GM18868 (cell line): Measurements from ENCODE around the gene POU2AF2.

ENCODE experiments used
- ATAC-seq: cut with Tn5 transposase; IDR thresholded peaks from one replicate; pipeline ENCODE4 v1.9.1; 2021; ENCODE audit warnings: mild to moderate bottlenecking, moderate library complexity; ENCODE audit not compliant: unreplicated experiment

The POU2AF2 gene

DNA sequence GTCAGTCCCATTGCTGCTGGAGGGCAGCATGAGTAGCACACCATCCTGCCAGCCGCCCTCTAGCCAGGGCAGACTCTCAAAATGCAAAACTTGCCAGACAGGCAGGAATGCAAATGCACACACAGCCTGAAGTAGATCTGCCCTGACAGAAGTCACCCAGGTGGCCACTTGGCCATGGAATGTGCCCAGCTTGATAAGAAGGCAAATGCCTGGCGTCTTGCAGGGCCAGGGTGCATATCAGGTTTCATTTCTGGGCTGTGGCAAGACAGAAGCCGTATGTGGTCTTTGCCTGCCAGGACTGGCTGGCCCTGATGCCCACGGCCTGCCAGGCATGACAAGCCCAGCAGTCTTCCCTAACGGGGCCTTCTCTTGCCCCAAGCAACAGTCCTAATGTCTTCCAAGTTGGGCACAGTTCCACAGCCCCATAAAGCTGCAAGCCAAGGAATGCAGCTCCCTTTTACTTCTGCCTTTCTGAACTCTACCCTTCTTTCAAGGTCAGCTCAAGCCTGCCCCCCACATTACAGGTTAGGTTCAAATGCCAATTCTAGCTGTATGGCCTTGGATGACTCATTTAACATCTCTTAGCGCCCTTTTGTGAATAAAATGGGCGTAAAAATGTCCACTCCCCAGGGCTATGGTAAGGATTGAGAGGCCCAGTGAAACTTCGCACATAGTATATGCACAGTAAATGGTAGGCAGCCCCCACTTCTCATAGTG is 82.5 kb downstream of the POU2AF2 start:
- no peak for ATAC-seq

DNA sequence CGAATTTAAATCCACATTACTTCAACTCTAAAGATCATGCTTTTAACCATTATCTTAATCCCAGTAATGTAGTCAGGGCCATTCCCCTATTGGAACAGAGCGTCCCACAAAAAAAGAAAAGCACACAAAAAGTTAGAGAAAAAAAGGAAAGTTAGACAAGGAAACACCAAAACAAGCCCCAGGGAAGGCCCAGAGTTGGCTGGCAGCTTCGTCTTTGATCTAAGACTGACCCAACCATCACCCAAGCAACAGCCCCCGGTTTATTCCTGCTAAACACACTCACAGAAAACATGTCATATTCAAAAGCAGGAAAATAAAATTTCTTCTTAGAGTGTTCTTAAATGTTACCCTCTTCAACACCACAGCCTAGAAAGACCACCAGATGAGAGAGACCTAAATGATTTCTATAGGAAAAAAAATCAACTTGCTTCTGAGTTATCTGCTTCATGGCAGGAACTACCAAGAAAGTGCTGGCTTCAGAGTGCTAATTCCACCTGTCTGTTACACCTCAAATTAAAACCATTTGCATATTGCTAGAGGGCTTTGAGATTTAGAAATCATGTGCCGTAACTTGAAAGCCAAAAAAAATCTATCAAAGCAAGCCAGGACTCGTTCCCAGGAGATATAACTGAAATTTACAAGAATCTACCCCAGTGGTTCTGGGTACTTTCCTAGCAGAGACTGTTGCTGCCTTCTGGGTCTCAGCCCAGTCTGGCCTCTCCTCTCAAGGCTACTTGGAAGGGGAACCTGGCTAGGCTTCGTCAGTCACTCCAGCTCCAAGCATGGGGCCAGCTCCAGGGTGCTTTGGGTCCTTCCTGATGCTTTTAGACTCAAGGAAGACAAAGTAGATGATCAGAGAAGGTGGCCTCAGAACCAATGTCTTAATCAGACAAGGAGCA is 84.0 kb downstream of the POU2AF2 start:
- peak; percentile 51 for ATAC-seq

DNA sequence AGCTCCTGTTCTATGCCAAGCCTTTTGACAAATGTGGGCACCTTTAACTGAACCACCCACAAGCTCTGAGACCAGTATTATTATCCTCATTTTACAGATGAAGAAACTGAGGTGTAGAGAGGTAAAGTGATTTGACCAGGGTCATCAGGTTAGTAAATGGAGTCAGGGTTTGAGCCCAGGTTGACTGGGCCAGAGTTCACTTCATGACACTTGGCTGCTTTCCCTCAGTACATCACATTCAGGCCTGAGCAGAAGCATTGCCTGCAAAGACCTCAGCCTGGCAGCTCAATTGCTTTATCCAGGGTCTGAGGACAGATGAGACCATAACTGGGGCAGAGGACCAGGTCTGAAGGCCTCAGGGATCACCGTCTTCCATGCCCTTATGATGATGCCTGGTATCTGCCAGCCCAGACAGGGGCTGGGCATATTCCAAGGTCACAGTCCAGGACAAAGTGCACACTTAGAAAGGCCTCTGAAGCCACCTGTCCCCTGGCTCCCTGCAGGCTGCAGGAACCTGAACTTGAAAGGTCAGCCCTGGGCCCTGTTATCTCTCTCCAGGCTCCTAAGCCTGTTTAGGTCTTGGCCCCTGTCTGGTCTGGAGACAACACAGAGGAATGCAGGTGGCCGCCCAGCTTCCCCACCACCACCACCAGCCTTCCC is 84.8 kb downstream of the POU2AF2 start:
- ATAC-seq, result no peak

DNA sequence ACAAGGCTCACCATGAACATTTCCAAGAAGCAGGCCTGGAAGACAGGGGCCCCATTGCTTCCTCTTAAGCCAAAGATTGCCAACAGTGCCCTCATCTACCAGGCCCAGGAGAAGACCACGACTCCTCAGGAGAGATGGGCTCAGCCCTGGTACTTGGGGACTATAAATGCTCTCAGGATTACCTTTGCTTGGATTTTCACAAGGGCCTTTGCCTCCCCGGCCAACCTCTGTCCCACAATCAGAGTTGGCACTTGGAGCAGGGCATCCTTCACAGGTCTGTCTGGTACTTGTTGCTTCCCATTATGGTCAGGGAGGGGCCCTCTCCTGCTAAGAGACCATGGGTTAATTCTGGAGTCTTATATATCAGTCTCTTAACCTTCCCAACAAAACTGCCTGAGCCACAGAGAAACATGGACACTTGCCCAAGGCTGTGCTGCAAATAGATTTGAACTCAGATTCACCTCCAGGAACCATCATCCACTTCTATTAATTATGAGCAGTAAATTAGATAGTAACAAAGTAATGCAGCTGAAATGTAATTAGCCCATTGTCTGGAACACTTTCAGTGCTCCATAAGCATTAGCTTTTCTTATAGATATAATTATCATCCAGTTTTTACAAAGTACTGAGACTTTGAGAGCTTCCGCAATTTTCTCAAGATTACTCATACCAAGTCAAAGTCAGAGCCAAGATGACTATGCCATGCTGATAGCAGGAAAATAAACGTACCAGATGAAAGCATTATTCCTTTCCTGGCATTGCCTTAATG is 86.4 kb downstream of the POU2AF2 start:
- no peak for ATAC-seq

DNA sequence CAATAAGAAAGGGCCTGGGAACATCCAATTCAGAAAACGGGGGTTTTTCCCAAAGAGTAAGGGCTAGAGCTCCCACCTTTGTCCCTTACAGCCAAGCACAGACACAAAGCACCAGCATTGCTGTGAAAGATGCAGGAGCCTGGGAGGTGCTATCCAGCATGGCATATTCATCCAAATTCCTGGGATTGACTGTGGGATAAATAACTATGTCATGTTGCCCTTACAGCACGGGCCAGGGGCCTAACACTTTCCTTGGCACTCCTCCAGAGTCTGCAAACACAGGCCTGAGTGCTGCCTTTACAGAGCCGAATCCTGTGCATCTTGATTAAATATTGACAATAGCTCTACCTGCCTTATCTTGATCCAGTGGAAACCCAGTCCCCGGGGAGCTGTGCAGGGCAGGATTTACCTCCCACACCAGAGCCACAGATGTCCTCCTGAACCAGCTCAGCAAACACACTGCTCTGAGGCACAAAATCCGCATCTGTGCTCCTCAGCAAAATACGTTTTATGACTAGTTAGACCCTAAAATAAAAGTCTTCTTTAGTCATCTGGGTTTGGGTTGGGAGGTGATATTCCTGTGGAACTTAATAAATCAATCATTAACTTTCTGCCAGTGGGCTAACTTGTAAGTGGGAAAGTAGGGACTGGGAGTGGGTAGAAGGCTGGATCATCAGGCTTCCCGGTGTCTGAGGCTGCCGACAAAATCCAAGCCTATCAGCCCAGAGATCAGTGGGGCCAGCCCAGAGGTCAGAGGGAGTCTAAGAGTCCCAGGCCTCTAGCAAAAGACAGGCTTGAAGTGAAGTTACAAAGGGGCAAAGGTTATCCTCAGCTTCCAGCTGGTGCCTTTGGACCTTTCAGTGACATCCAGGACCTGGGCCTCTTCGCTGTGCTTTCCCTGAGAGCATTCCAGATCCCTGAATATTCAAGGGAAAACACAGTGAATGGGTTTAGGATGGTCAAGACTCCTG is 89.3 kb downstream of the POU2AF2 start:
- no peak for ATAC-seq

DNA sequence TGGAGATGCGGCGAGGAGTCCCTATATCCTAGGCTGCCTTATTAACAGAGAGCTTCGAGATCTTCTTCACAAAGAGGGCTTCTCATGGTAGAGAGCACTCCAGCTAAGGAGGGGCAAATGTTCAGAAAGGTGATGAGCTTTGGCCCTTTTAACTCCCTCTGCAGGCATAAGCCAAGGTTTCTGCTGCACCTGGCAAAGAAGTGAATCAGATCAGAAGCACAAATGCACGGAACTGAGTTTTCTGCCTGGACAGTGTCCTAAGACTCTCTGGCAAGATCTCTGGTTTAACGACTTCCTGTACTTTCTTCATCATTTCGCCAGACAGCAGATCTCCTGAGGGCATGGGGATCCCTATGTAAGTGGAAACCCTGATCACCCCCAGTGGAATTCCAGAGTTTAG is 90.0 kb downstream of the POU2AF2 start:
- ATAC-seq, result no peak
